HepG2 (cell line): ENCODE measurements around the gene NPW. TPM values are rescaled to one million over a fixed set of nuclear protein-coding genes. Genes with fewer than 3 reads are reported as not detected.

Source experiments
- E2F1 ChIP-seq: sonication (generic); formaldehyde crosslinking; IDR thresholded peaks from 2 replicates; pipeline ENCODE4 v1.5.0; 2020; ENCODE audit warnings: missing genetic modification reagents
- FIP1L1 ChIP-seq: fragments of 200-400 bp; formaldehyde crosslinking; IDR thresholded peaks from 2 replicates; pipeline ENCODE4 v1.6.1; 2018; ENCODE audit warnings: low read depth, mild to moderate bottlenecking, low read length, moderate library complexity, borderline replicate concordance; ENCODE audit not compliant: insufficient read depth
- FOSL1 ChIP-seq: sonication (generic); formaldehyde crosslinking; IDR thresholded peaks from 2 replicates; pipeline ENCODE4 v1.9.0; 2021; ENCODE audit warnings: missing genetic modification reagents, borderline replicate concordance
- MEF2D ChIP-seq: sonication (generic); formaldehyde crosslinking; IDR thresholded peaks from 2 replicates; pipeline ENCODE4 v1.5.1; 2020; ENCODE audit warnings: mild to moderate bottlenecking, missing genetic modification reagents
- MTF2 ChIP-seq: sonication (generic); formaldehyde crosslinking; IDR thresholded peaks from 2 replicates; pipeline ENCODE4 v1.5.0; 2020; ENCODE audit warnings: missing genetic modification reagents, borderline replicate concordance
- RFXAP ChIP-seq: sonication (generic); formaldehyde crosslinking; IDR thresholded peaks from 2 replicates; pipeline ENCODE4 v1.4.0; 2020; ENCODE audit warnings: missing genetic modification reagents, borderline replicate concordance
- STAT6 ChIP-seq: sonication (generic); formaldehyde crosslinking; IDR thresholded peaks from 2 replicates; pipeline ENCODE4 v1.4.0; 2020; ENCODE audit warnings: missing genetic modification reagents, mild to moderate bottlenecking, borderline replicate concordance
- ZBED4 ChIP-seq: sonication (generic); formaldehyde crosslinking; IDR thresholded peaks from 2 replicates; pipeline ENCODE4 v1.4.0; 2020; ENCODE audit warnings: missing genetic modification reagents, borderline replicate concordance
- ZNF512 ChIP-seq: sonication (generic); formaldehyde crosslinking; IDR thresholded peaks from 2 replicates; pipeline ENCODE4 v1.4.0; 2020; ENCODE audit warnings: mild to moderate bottlenecking, missing genetic modification reagents
- ZUFSP ChIP-seq: sonication (generic); formaldehyde crosslinking; IDR thresholded peaks from 2 replicates; pipeline ENCODE4 v1.9.0; 2021; ENCODE audit warnings: missing genetic modification reagents, mild to moderate bottlenecking, borderline replicate concordance
- polyA plus RNA-seq, 8 experiments: library from polyadenylated mRNA; depleted of rRNA in 3 of 8; stranded (reverse) in 7 of 8; unstranded in 1 of 8; fragments of >200 nt; fragmentation: Illumina TruSeq in 4 of 8; extraction: Trizol in 4 of 8; gene quantifications; 2 replicates each; pipeline versions ENCODE4 v1.2.1 to v1.2.3, GENCODE V29; 2011 to 2016; ENCODE audit warnings: low read depth in 4 of 8, missing spikeins in 1 of 8, mixed read lengths in 1 of 8; ENCODE audit not compliant: insufficient read depth in 1 of 8
- total RNA-seq, 5 experiments: library from RNA; depleted of rRNA; stranded (reverse); fragments of >200 nt; fragmentation: Illumina TruSeq; extraction: Trizol; gene quantifications; 2 replicates each; pipeline ENCODE4 v1.2.3, GENCODE V29; 2016; ENCODE audit warnings: low read depth in 1 of 5

Gene NPW
- total and polyA plus RNA-seq, 2 of the 13 experiments (the other 11 are each of a cell fraction or from before 2014, with no cell fraction given), result 0.24 to 0.97 TPM

GRCh38 chr16:2047330-2048115 is 27.9 kb downstream of the NPW start, which contains the start of the genes NTHL1 and TSC2 (continued):
- TF ChIP-seq ZUFSP (CRISPR knock-in tag) (no peak), FOSL1 (CRISPR knock-in tag) (no peak), ZNF512 (CRISPR knock-in tag) (no peak), STAT6 (CRISPR knock-in tag) (0 out of 2 replicates have a peak, but pooled peaks have one; percentile 65), ZBED4 (CRISPR knock-in tag) (peak; percentile 94), MEF2D (CRISPR knock-in tag) (0 out of 2 replicates have a peak, but pooled peaks have one; percentile 14), E2F1 (CRISPR knock-in tag) (0 out of 2 replicates have a peak, but pooled peaks have one; percentile 72), FIP1L1 (no peak), MTF2 (no peak), RFXAP (no peak)
